Sigmoid colon (tissue), 4 donors: ENCODE data around the gene EVA1A.

ENCODE experiments used
- EP300 ChIP-seq, 4 donors: sonication (generic); formaldehyde crosslinking; IDR thresholded peaks; one replicate each; pipeline ENCODE4 v1.6.1; 2017; ENCODE audit warnings: antibody characterized with exemption in 4 of 4
- POLR2A ChIP-seq, 2 donors: fragments of 450-650 bp; IDR thresholded peaks; one replicate each; pipeline ENCODE4 v1.6.1; 2016; ENCODE audit warnings: antibody characterized with exemption in 2 of 2, mild to moderate bottlenecking in 2 of 2, moderate library complexity in 2 of 2
- POLR2AphosphoS5 ChIP-seq, 4 donors: sonication (generic); formaldehyde crosslinking; IDR thresholded peaks; one replicate each; pipeline ENCODE4 v1.6.1; 2017; ENCODE audit warnings: antibody characterized with exemption in 4 of 4
- TF ChIP-seq, protein P1 (sequence below), 4 experiments: fragments of 450-650 bp in 3 of 4; fragments of 200-600 bp in 1 of 4; IDR thresholded peaks; one replicate each; pipeline ENCODE4 v1.5.1; 2016 to 2019; ENCODE audit warnings: antibody characterized with exemption in 4 of 4, mild to moderate bottlenecking in 3 of 4, moderate library complexity in 2 of 4

DNA sequence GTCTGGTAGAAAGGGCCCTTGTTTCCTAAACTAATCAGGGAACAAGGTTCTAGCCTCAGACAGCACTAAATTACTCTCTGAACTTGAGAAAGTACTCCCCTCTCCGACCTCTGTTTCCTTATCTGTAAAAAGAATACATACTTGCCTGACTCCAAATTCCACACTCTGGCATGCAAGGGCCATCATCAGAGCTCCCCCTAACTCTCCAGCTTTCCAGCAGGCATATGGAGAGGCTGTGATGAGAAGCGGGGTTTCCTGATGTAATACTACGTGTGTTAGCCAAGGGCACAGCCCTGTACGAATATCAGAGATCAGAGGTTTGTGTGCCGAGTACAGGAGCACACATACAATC lies 1.8 kb upstream of the EVA1A start:
- TF ChIP-seq, protein P1, sequence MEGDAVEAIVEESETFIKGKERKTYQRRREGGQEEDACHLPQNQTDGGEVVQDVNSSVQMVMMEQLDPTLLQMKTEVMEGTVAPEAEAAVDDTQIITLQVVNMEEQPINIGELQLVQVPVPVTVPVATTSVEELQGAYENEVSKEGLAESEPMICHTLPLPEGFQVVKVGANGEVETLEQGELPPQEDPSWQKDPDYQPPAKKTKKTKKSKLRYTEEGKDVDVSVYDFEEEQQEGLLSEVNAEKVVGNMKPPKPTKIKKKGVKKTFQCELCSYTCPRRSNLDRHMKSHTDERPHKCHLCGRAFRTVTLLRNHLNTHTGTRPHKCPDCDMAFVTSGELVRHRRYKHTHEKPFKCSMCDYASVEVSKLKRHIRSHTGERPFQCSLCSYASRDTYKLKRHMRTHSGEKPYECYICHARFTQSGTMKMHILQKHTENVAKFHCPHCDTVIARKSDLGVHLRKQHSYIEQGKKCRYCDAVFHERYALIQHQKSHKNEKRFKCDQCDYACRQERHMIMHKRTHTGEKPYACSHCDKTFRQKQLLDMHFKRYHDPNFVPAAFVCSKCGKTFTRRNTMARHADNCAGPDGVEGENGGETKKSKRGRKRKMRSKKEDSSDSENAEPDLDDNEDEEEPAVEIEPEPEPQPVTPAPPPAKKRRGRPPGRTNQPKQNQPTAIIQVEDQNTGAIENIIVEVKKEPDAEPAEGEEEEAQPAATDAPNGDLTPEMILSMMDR (IDR thresholded peaks at IDR 0.05), result no peak
- TF ChIP-seq POLR2AphosphoS5 (IDR thresholded peaks at IDR 0.05) (no peak), POLR2A (IDR thresholded peaks at IDR 0.05) (no peak), EP300 (IDR thresholded peaks at IDR 0.05) (no peak)
